ENCODE measurements around the gene RPUSD1. TPM values are rescaled to one million over a fixed set of nuclear protein-coding genes. Genes with fewer than 3 reads are reported as not detected.
"Not testable (repeated sequence)": the region's sequence is repeated elsewhere in the genome, so short reads cannot be mapped to it uniquely, and the experiment has no call there.

Gene RPUSD1
- total RNA-seq, 1 experiment from 2014 or later, result 41.1 TPM

DNA sequence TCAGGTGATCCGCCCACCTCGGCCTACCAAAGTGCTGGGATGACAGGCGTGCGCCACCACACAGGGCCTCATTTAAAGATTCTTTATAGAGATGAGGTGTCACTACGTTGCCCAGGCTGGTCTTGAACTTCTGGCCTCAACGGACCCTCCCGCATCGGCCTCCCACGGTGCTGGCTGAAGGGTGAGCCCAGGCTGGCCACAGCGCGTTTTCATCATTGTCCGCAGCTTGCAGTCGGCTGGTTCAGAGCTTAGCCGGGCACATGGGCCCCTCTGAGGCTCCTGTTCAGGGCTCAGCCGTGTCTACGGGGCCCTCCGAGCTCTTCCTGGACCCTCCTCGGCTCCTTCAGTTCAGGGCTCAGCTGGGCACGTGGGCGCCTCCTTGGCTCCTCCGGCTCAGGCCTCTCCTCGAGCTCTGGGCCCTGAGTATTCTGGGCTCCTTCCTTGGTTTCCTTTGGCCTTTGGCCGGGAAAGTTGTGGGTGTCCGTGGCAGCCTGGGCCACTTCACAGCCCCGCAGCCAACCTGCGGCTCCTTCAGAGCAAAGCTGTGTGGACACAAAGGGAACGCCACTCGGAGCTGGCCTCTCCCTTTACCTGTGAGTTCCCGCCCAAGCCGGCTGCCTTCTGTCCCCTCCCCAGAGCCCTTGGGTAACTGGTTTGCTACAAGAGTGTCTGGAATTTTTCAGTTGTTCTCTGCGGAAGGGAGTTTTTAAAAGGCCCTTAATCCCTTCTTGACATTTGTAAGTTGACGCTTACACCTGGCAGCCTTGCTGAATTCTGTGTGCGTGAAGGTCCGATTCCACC, 28.9 kb downstream of the RPUSD1 start:
- intact Hi-C loops (cut with micrococcal nuclease; ENCODE audit: unreplicated experiment), result no loop called here
- no peak overlapping the region for H3K27ac ChIP-seq (ENCODE audit: low read depth, low read length, poor library complexity, severe bottlenecking)

DNA sequence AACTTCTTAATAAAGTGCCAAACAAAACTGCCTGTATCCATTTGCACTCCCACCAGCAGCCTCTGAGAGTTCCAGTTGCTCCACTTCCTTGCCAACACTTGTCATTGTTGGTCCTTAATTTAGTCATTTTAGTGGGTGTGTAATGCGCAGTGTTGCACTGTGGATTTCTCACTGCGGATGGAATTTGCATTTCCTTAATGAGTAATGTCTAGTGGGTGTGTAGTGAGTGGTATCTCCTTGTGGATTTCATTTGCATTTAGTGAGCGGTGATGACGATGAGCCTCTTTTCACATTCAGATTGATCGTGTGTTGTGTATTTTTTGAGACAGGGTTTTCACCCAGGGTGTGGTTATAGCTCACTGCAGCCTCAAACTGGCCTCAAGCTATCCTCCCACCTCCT, 31.8 kb downstream of the RPUSD1 start:
- no peak overlapping the region for H3K27ac ChIP-seq (ENCODE audit: low read depth, low read length, poor library complexity, severe bottlenecking)
- intact Hi-C loops (cut with micrococcal nuclease; ENCODE audit: unreplicated experiment), result no loop called here
- TF ChIP-seq EZH2 (IDR thresholded peaks at IDR 0.05; ENCODE audit: borderline replicate concordance, low read depth, low read length, poor library complexity, severe bottlenecking), result no peak
- no peak for DNase-seq (ENCODE audit: low spot score)
- H3K9me3 ChIP-seq (ENCODE audit: low read depth, low read length, poor library complexity, severe bottlenecking), result no peaks in the 10 kb centered on the region
- no peaks in the 10 kb centered on the region for H3K36me3 ChIP-seq (ENCODE audit: insufficient read depth, low read length, poor library complexity, severe bottlenecking)
- H3K4me3 ChIP-seq (ENCODE audit: low read depth, low read length, poor library complexity, severe bottlenecking), result no peak overlapping the region
- BruUV-seq (replicated peaks), result no TSS peak
- H3K27me3 ChIP-seq (replicated peaks; ENCODE audit: insufficient read depth, low read depth, low read length, poor library complexity), result no peaks in the 10 kb centered on the region
- POLR2A ChIA-PET (ENCODE audit: low non-redundant PET), result no interaction called here
- CTCF ChIA-PET, result no interaction called here
- no peaks in the 10 kb centered on the region for H3K4me1 ChIP-seq (ENCODE audit: insufficient read depth, low read length, poor library complexity, severe bottlenecking)

More for the DNA sequence above, 28.9 kb downstream of the RPUSD1 start:
- no peaks in the 10 kb centered on the region for H3K4me1 ChIP-seq (ENCODE audit: insufficient read depth, low read length, poor library complexity, severe bottlenecking)
- no peaks in the 10 kb centered on the region for H3K36me3 ChIP-seq (ENCODE audit: insufficient read depth, low read length, poor library complexity, severe bottlenecking)
- no peak for TF ChIP-seq EZH2 (IDR thresholded peaks at IDR 0.05; ENCODE audit: borderline replicate concordance, low read depth, low read length, poor library complexity, severe bottlenecking)
- TF ChIP-seq, protein P1, sequence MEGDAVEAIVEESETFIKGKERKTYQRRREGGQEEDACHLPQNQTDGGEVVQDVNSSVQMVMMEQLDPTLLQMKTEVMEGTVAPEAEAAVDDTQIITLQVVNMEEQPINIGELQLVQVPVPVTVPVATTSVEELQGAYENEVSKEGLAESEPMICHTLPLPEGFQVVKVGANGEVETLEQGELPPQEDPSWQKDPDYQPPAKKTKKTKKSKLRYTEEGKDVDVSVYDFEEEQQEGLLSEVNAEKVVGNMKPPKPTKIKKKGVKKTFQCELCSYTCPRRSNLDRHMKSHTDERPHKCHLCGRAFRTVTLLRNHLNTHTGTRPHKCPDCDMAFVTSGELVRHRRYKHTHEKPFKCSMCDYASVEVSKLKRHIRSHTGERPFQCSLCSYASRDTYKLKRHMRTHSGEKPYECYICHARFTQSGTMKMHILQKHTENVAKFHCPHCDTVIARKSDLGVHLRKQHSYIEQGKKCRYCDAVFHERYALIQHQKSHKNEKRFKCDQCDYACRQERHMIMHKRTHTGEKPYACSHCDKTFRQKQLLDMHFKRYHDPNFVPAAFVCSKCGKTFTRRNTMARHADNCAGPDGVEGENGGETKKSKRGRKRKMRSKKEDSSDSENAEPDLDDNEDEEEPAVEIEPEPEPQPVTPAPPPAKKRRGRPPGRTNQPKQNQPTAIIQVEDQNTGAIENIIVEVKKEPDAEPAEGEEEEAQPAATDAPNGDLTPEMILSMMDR (conservative IDR thresholded peaks at IDR 0.05; ENCODE audit: low read depth, low read length), result no peak
- ChIA-PET CTCF (no interaction called here), POLR2A (ENCODE audit: low non-redundant PET) (no interaction called here)
- no TSS peak for BruUV-seq (replicated peaks)
- no peak for DNase-seq (ENCODE audit: low spot score)
- H3K4me3 ChIP-seq (ENCODE audit: low read depth, low read length, poor library complexity, severe bottlenecking), result no peak overlapping the region
- H3K9me3 ChIP-seq (ENCODE audit: low read depth, low read length, poor library complexity, severe bottlenecking), result no peaks in the 10 kb centered on the region
- H3K27me3 ChIP-seq (replicated peaks; ENCODE audit: insufficient read depth, low read depth, low read length, poor library complexity), result no peaks in the 10 kb centered on the region

DNA sequence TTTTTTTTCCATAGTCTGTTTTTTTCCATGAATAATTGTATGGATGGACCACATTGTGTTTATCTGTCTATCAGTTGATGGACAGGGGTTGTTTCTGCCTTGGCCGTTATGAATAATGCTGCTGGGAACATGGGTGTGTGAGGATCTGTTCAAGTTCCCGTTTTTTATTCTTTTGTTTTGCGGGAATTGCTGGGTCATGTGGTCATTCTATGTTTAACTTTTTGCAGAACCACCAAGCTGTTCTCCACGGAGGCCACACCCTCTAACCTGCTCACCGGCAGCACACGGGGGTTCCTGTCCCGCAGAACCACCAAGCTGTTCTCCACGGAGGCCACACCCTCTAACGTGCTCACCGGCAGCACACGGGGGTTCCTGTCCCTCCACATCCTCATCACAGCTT, 33.5 kb downstream of the RPUSD1 start:
- H3K4me3 ChIP-seq (ENCODE audit: low read depth, low read length, poor library complexity, severe bottlenecking), result no peak overlapping the region
- no TSS peak for BruUV-seq (replicated peaks)
- POLR2A ChIA-PET (ENCODE audit: low non-redundant PET), result no interaction called here
- no peaks in the 10 kb centered on the region for H3K9me3 ChIP-seq (ENCODE audit: low read depth, low read length, poor library complexity, severe bottlenecking)
- TF ChIP-seq, protein P1 (conservative IDR thresholded peaks at IDR 0.05; ENCODE audit: low read depth, low read length), result no peak
- no peak for TF ChIP-seq EZH2 (IDR thresholded peaks at IDR 0.05; ENCODE audit: borderline replicate concordance, low read depth, low read length, poor library complexity, severe bottlenecking)
- CTCF ChIA-PET, result no interaction called here
- H3K36me3 ChIP-seq (ENCODE audit: insufficient read depth, low read length, poor library complexity, severe bottlenecking), result no peaks in the 10 kb centered on the region
- no peaks in the 10 kb centered on the region for H3K27me3 ChIP-seq (replicated peaks; ENCODE audit: insufficient read depth, low read depth, low read length, poor library complexity)
- no peak for DNase-seq (ENCODE audit: low spot score)
- H3K4me1 ChIP-seq (ENCODE audit: insufficient read depth, low read length, poor library complexity, severe bottlenecking), result no peaks in the 10 kb centered on the region
- no peak overlapping the region for H3K27ac ChIP-seq (ENCODE audit: low read depth, low read length, poor library complexity, severe bottlenecking)
- intact Hi-C loops (cut with micrococcal nuclease; ENCODE audit: unreplicated experiment), result no loop called here

- H3K9me3 ChIP-seq (ENCODE audit: low read depth, low read length, poor library complexity, severe bottlenecking); H3K27ac ChIP-seq (ENCODE audit: low read depth, low read length, poor library complexity, severe bottlenecking); intact Hi-C loops (cut with micrococcal nuclease; ENCODE audit: unreplicated experiment); H3K27me3 ChIP-seq (replicated peaks; ENCODE audit: insufficient read depth, low read depth, low read length, poor library complexity); BruUV-seq (replicated peaks); DNase-seq (ENCODE audit: low spot score); H3K36me3 ChIP-seq (ENCODE audit: insufficient read depth, low read length, poor library complexity, severe bottlenecking); H3K4me1 ChIP-seq (ENCODE audit: insufficient read depth, low read length, poor library complexity, severe bottlenecking); POLR2A ChIA-PET (ENCODE audit: low non-redundant PET); CTCF ChIA-PET; H3K4me3 ChIP-seq (ENCODE audit: low read depth, low read length, poor library complexity, severe bottlenecking): not testable (repeated sequence)
Measured at GRCh38 chr16:754121-754607, 34.0 kb downstream of the RPUSD1 start.

Data from A673 (cell line).